ENCODE data around the gene PIP5K1B. TPM values are rescaled to one million over a fixed set of nuclear protein-coding genes. Genes with fewer than 3 reads are reported as not detected.

Gene PIP5K1B
- polyA plus RNA-seq, 1 donor (not counting 4 experiments of a cell fraction or from before 2014, with no cell fraction given), result not detected

- no peak overlapping the region for H2AFZ ChIP-seq (ENCODE audit: control insufficient read depth, low read length)
- H4K20me1 ChIP-seq (ENCODE audit: control insufficient read depth, extremely low read depth, insufficient read depth, low read length), result no peaks in the 10 kb centered on the region
- dilution Hi-C loops (cut with MboI; ENCODE audit: extremely low pct_ligation_motif_present, low sequenced_read_pairs), result no loop called here
- H3K27me3 ChIP-seq (ENCODE audit: control insufficient read depth, extremely low read depth, insufficient read depth, low read length), result no peaks in the 10 kb centered on the region
- TF ChIP-seq EZH2 (IDR thresholded peaks at IDR 0.05; ENCODE audit: low read length) (no peak), CTCF (optimal IDR thresholded peaks at IDR 0.05 in 1 of 3, IDR thresholded peaks at IDR 0.05 in 1 of 3, conservative IDR thresholded peaks at IDR 0.05 in 1 of 3; ENCODE audit: extremely low read depth in 1 of 3, insufficient read depth in 2 of 3, low read length in 3 of 3) (no peak)
- no peak overlapping the region for H3K4me2 ChIP-seq (ENCODE audit: control insufficient read depth, extremely low read depth, insufficient read depth, low read depth, low read length)
- no peaks in the 10 kb centered on the region for H3K79me2 ChIP-seq (ENCODE audit: control insufficient read depth, insufficient read depth, low read length)
- DNase-seq (ENCODE audit: low read depth, low spot score) (no peak), FAIRE-seq (no peak)
- H3K4me1 ChIP-seq (ENCODE audit: control insufficient read depth, extremely low read depth, insufficient read depth, low read length), result no peaks in the 10 kb centered on the region
- no peaks in the 10 kb centered on the region for H3K9me3 ChIP-seq (ENCODE audit: control insufficient read depth, low read depth, low read length)
- H3K4me3 ChIP-seq (ENCODE audit: control insufficient read depth in 2 of 3, extremely low read depth in 1 of 3, insufficient read depth in 2 of 3, low read depth in 1 of 3, low read length in 3 of 3), result no peak overlapping the region
- H3K36me3 ChIP-seq (ENCODE audit: control insufficient read depth in 2 of 2, extremely low read depth in 1 of 2, insufficient read depth in 2 of 2, low read length in 2 of 2), result no peaks in the 10 kb centered on the region
- no peak overlapping the region for H3K27ac ChIP-seq (ENCODE audit: control insufficient read depth, insufficient read depth, low read length)
- H3K9ac ChIP-seq (ENCODE audit: control insufficient read depth, extremely low read depth, insufficient read depth, low read length), result no peak overlapping the region
- H3K9me1 ChIP-seq (ENCODE audit: control insufficient read depth, extremely low read depth, insufficient read depth, low read length), result no peaks in the 10 kb centered on the region
Observed at GRCh38 chr9:68825762-68826472, 120.9 kb downstream of the PIP5K1B start.

- H3K36me3 ChIP-seq (ENCODE audit: control insufficient read depth in 2 of 2, extremely low read depth in 1 of 2, insufficient read depth in 2 of 2, low read length in 2 of 2), result no peaks in the 10 kb centered on the region
- H3K9me1 ChIP-seq (ENCODE audit: control insufficient read depth, extremely low read depth, insufficient read depth, low read length), result no peaks in the 10 kb centered on the region
- H3K27me3 ChIP-seq (ENCODE audit: control insufficient read depth, extremely low read depth, insufficient read depth, low read length), result no peaks in the 10 kb centered on the region
- H3K4me1 ChIP-seq (ENCODE audit: control insufficient read depth, extremely low read depth, insufficient read depth, low read length), result no peaks in the 10 kb centered on the region
- no peak overlapping the region for H3K9ac ChIP-seq (ENCODE audit: control insufficient read depth, extremely low read depth, insufficient read depth, low read length)
- no peak overlapping the region for H3K4me3 ChIP-seq (ENCODE audit: control insufficient read depth in 2 of 3, extremely low read depth in 1 of 3, insufficient read depth in 2 of 3, low read depth in 1 of 3, low read length in 3 of 3)
- dilution Hi-C loops (cut with MboI; ENCODE audit: extremely low pct_ligation_motif_present, low sequenced_read_pairs), result no loop called here
- H3K4me2 ChIP-seq (ENCODE audit: control insufficient read depth, extremely low read depth, insufficient read depth, low read depth, low read length), result no peak overlapping the region
- TF ChIP-seq EZH2 (IDR thresholded peaks at IDR 0.05; ENCODE audit: low read length) (no peak), CTCF (optimal IDR thresholded peaks at IDR 0.05 in 1 of 3, IDR thresholded peaks at IDR 0.05 in 1 of 3, conservative IDR thresholded peaks at IDR 0.05 in 1 of 3; ENCODE audit: extremely low read depth in 1 of 3, insufficient read depth in 2 of 3, low read length in 3 of 3) (no peak)
- no peak overlapping the region for H3K27ac ChIP-seq (ENCODE audit: control insufficient read depth, insufficient read depth, low read length)
- FAIRE-seq (no peak), DNase-seq (ENCODE audit: low read depth, low spot score) (no peak)
- no peak overlapping the region for H2AFZ ChIP-seq (ENCODE audit: control insufficient read depth, low read length)
- no peaks in the 10 kb centered on the region for H3K9me3 ChIP-seq (ENCODE audit: control insufficient read depth, low read depth, low read length)
- no peaks in the 10 kb centered on the region for H3K79me2 ChIP-seq (ENCODE audit: control insufficient read depth, insufficient read depth, low read length)
- H4K20me1 ChIP-seq (ENCODE audit: control insufficient read depth, extremely low read depth, insufficient read depth, low read length), result no peaks in the 10 kb centered on the region
Observed at GRCh38 chr9:68827837-68828744, 123.1 kb downstream of the PIP5K1B start.
